Activated T-helper 2 cell treated with anti-CD3 and anti-CD28 coated beads, Interferon-gamma antibody, Interleukin-2, Interleukin-4, amounts not matched to agents 10 μg/mL and 5 μg/mL and 100 μg/mL, durations not matched to agents 14 hours and 24 hours and 36 hours (primary cell): ENCODE data around the gene RUFY4. TPM values are rescaled to one million over a fixed set of nuclear protein-coding genes. Genes with fewer than 3 reads are reported as not detected.
"Not testable (repeated sequence)": the region's sequence is repeated elsewhere in the genome, so short reads cannot be mapped to it uniquely, and the experiment has no call there.

Experiments
- DNase-seq: peaks from one replicate; pipeline ENCODE4 v3.0.0; 2021; ENCODE audit warnings: low spot score
- H3K27ac Mint-ChIP-seq: one replicate; pipeline ENCODE4 v1.8.0; 2021; ENCODE audit warnings: mixed read lengths
- H3K27me3 Mint-ChIP-seq: one replicate; pipeline ENCODE4 v1.8.0; 2021; ENCODE audit warnings: low read depth, mixed read lengths
- H3K36me3 Mint-ChIP-seq: one replicate; pipeline ENCODE4 v1.8.0; 2021; ENCODE audit warnings: low read depth, mixed read lengths
- H3K4me1 Mint-ChIP-seq: one replicate; pipeline ENCODE4 v1.8.0; 2021; ENCODE audit warnings: low read depth, mixed read lengths
- H3K4me3 Mint-ChIP-seq: one replicate; pipeline ENCODE4 v1.8.0; 2021; ENCODE audit warnings: low read depth, mild to moderate bottlenecking, moderate library complexity, mixed read lengths
- H3K9me3 Mint-ChIP-seq: one replicate; pipeline ENCODE4 v1.8.0; 2021; ENCODE audit warnings: mixed read lengths
- intact Hi-C: fragments of 100-400 bp; cut with micrococcal nuclease; formaldehyde crosslinking; loops from one replicate; pipeline ENCODE4 v1.15.1; 2023
- total RNA-seq: library from RNA; stranded (reverse); gene quantifications from 2 replicates; pipeline ENCODE4 v1.2.3, GENCODE V29; 2022

The RUFY4 gene
- total RNA-seq, 1 donor from 2014 or later = 0.39 TPM

DNA sequence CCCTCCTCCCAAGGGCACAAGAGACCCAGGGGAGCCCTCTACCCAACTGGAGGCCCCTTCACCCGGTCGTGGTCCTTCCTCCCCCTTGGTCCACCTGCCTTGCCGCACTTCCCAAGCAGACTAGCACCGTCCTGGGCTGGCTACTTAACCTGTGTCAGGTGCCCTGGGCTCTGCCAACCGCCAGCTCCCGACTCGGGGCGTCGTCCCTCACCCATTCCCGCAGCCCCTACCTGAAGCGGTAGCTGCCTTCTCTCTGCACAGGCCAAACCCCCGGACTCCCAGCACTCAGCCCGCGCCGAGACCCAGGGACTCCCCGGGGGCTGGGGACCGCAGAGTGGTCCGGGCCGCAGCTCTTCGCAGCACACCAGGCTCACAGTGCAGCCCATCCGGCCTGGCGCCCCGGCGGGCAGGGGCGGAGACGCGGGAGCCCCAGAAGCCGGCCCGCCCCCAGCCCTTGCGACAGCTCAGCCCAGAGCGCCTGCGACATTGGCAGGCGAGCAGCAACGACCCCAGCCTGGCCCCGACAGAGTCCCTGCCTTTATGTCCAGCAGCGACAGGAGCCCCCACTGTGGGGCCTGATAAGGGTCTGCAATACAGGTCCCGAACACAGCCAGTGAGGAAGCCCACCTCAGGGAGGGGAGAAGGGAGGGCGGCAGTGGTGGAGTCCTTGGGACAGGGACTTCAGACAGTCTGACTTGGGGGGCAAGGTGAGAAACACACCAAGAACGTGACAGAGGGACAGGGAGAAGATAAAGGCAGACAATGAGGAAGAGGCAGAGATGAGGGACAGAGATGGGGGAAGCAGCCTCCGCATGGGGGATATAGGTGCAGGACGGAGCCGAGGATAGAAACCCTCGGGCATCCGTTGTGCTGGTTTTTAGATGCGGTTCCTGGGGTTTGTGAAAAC lies 35.2 kb upstream of the RUFY4 start:
- peak; percentile 8 for DNase-seq
- no peak overlapping the region for H3K4me3 Mint-ChIP-seq
- no peaks in the 10 kb centered on the region for H3K36me3 Mint-ChIP-seq
- intact Hi-C loops = no loop called here
- no peak overlapping the region for H3K27ac Mint-ChIP-seq
- peaks cover 4% of the 10 kb centered on the region for H3K4me1 Mint-ChIP-seq
- H3K9me3 Mint-ChIP-seq = no peaks in the 10 kb centered on the region
- H3K27me3 Mint-ChIP-seq = peaks cover 11% of the 10 kb centered on the region

DNA sequence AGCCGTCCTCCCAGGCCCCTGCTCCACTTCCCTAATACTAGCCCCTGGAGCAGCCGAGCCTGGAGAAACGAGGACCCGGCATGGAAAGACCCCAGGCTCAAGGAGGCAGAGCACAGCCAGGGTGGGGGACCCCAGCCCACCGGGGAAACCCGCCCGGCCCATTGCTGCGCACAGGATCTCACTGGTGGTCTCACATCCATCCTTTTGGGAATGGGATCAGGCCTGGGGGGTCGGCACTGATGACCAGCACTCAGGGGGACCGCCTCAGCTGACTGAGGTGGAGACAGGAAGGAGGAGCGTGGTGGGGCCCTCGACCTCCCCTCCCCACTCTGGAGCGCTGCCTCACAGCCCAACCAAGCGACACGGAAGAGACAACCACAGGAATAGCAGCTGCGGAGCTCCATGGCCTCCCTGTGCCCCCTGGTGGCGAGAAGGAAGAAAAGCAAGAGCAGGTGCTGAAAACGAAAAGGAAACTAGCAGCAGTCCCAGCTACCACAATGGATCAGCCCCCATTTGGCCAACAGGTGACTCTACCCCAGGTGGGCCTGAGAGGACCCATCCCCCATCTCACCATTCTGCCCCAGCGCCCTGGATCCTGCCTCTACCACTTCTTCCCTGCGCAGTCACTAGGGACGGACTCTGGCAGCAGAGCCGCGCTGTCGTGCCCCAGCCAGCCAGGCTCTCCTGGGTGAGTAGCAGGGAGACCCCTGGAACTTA lies 34.4 kb upstream of the RUFY4 start:
- H3K9me3 Mint-ChIP-seq, intact Hi-C loops, H3K27ac Mint-ChIP-seq, H3K36me3 Mint-ChIP-seq, H3K4me1 Mint-ChIP-seq: not testable (repeated sequence)
- H3K4me3 Mint-ChIP-seq = peak overlapping the region; percentile 53
- peaks cover 18% of the 10 kb centered on the region for H3K27me3 Mint-ChIP-seq
- DNase-seq = peak; percentile 57

DNA sequence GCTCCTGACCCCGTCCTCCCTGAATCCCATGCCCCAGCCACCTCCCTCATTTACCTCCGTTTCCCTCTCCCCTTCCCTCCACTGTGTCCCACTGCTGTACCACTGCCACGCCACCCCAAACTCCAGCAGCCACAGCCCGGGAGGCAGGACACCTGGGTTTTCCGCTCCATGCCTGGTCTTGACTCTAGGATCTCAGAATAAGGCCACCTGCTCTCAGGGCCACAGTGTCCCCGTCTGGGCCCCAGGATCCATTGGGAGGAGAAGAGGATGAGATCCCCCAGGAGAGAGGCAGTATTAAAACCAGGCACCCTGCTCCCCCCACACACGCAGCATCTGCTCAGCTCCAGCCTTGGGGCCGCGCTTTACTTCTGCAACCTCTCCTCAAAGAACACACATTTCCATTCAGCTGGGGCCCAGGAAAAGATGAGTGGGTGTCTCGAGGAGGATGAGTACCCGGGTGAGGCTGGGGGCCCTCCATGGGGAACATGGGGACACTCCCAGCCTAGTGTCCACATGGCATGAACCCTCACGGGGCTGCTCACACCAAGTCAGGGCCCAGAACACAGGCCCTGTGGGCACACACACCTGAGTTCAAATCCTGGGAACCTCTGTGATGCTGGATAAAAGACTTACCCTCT lies 33.5 kb upstream of the RUFY4 start:
- peaks cover 22% of the 10 kb centered on the region for H3K27me3 Mint-ChIP-seq
- H3K4me1 Mint-ChIP-seq = peaks cover 8% of the 10 kb centered on the region
- H3K4me3 Mint-ChIP-seq = peak overlapping the region; percentile 34
- H3K27ac Mint-ChIP-seq = no peak overlapping the region
- peak; percentile 6 for DNase-seq
- no peaks in the 10 kb centered on the region for H3K9me3 Mint-ChIP-seq
- H3K36me3 Mint-ChIP-seq = no peaks in the 10 kb centered on the region
- intact Hi-C loops = no loop called here

DNA sequence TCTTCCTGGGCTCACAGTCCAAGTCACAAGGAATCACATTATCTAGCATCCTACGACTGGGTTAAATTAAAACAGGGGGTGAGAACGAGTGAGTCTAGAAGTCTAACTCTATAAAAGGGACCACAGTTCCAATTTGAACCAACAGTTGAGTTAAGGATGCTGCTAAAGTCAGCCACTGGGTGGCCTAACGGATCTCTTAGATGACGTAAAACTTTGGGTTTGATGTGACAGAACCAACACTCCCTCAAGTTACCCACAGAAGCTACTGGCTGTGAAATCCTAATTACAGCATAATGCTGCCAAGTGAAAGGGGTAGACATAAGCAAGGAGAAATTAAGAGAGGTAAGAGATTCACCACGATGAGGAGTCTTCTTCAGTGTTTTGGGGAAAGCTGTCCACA lies 32.7 kb upstream of the RUFY4 start:
- Mint-ChIP-seq H3K27ac (no peak overlapping the region), H3K4me1 (peaks cover 11% of the 10 kb centered on the region)

DNA sequence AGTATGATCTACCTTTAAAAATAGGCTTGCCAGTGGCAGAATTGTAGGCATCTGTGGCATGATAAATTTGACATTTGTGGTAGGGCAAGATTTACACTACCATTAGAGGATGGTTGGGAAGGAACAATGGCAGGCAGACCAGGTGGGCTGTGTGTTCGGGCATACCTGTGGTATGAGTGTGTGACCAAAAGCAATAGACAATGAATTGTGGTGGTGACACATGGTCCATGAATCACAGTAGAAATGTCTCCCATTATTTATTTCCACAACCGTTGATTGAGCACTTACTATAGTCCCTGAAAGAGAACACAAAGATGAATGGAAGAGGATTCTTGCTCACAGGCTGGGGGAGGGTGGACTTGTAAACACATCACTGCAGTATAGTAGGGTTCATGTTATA lies 29.9 kb upstream of the RUFY4 start:
- H3K27me3 Mint-ChIP-seq = peaks cover 22% of the 10 kb centered on the region
- intact Hi-C loops = no loop called here
- no peak overlapping the region for H3K27ac Mint-ChIP-seq

More for the DNA sequence above, 32.7 kb upstream of the RUFY4 start:
- Mint-ChIP-seq H3K9me3 (no peaks in the 10 kb centered on the region), H3K4me3 (no peak overlapping the region), H3K27me3 (peaks cover 22% of the 10 kb centered on the region), H3K36me3 (no peaks in the 10 kb centered on the region)
- intact Hi-C loops = no loop called here
- no peak for DNase-seq

GRCh38 chr2:218040883-218041282 lies 28.2 kb upstream of the RUFY4 start:
- Mint-ChIP-seq H3K27me3 (peaks cover 22% of the 10 kb centered on the region), H3K4me3 (no peak overlapping the region), H3K36me3 (peaks cover 6% of the 10 kb centered on the region), H3K4me1 (peaks cover 12% of the 10 kb centered on the region), H3K27ac (no peak overlapping the region), H3K9me3 (peaks cover 14% of the 10 kb centered on the region)
- intact Hi-C loops = no loop called here
- no peak for DNase-seq

More for the DNA sequence above, 29.9 kb upstream of the RUFY4 start:
- peak; percentile 5 for DNase-seq
- no peak overlapping the region for H3K4me3 Mint-ChIP-seq
- H3K36me3 Mint-ChIP-seq = peaks cover 6% of the 10 kb centered on the region
- H3K4me1 Mint-ChIP-seq = peaks cover 14% of the 10 kb centered on the region
- H3K9me3 Mint-ChIP-seq = peaks cover 6% of the 10 kb centered on the region

- peaks cover 14% of the 10 kb centered on the region for H3K9me3 Mint-ChIP-seq
- no peak overlapping the region for H3K27ac Mint-ChIP-seq
- H3K36me3 Mint-ChIP-seq = peaks cover 6% of the 10 kb centered on the region
- H3K27me3 Mint-ChIP-seq = peaks cover 25% of the 10 kb centered on the region
- H3K4me3 Mint-ChIP-seq = no peak overlapping the region
- intact Hi-C loops = no loop called here
- peaks cover 12% of the 10 kb centered on the region for H3K4me1 Mint-ChIP-seq
- DNase-seq = no peak
Observed at GRCh38 chr2:218041302-218042168, 27.5 kb upstream of the RUFY4 start.

- intact Hi-C loops = no loop called here
- peaks cover 21% of the 10 kb centered on the region for H3K27me3 Mint-ChIP-seq
- peaks cover 6% of the 10 kb centered on the region for H3K36me3 Mint-ChIP-seq
- peaks cover 14% of the 10 kb centered on the region for H3K9me3 Mint-ChIP-seq
- no peak for DNase-seq
- H3K27ac Mint-ChIP-seq = no peak overlapping the region
- H3K4me3 Mint-ChIP-seq = no peak overlapping the region
- peaks cover 12% of the 10 kb centered on the region for H3K4me1 Mint-ChIP-seq
Observed at GRCh38 chr2:218043100-218043499, 26.0 kb upstream of the RUFY4 start.

DNA sequence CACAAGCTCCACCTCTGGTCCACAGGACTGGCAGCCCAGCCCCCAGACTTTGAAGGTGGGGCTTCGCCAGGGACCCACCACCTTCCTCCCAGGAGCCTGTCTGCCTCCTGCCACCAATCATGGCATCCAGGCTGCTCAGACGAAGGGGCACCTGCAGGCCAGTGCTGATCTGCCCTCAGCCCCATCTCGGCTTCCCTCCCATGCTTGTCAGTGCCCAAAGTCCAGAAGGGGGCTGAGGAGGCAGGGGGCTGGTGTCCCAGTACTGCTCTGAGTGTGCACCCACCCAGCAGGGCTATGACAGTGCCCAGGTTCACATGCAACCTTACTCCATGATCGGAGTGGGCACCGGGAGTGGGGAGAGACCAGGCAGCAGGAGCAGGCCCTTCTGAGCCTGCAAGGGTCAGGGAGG lies 25.3 kb upstream of the RUFY4 start:
- Mint-ChIP-seq H3K27ac (no peak overlapping the region), H3K4me1 (peaks cover 11% of the 10 kb centered on the region), H3K36me3 (peaks cover 6% of the 10 kb centered on the region), H3K4me3 (no peak overlapping the region), H3K9me3 (peaks cover 14% of the 10 kb centered on the region), H3K27me3 (peaks cover 25% of the 10 kb centered on the region)
- intact Hi-C loops = no loop called here
- no peak for DNase-seq

DNA sequence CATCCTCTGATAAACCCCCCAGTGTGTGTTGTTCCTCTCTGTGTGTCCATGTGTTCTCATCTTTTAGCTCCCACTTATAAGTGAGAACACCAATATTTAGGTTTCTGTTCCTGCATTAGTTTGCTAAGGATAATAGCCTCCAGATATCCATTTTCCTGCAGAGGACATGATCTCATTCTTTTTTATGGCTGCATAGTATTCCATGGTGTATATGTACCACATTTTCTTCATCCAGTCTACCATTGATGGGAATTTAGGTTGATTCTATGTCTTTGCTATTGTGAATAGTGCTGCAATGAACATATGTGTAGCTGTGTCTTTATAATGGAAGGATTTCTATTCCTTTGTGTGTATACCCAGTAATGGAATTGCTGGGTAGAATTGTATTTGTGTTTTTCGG lies 24.5 kb upstream of the RUFY4 start:
- H3K4me1 Mint-ChIP-seq, intact Hi-C loops, H3K4me3 Mint-ChIP-seq, DNase-seq, H3K36me3 Mint-ChIP-seq, H3K27ac Mint-ChIP-seq: not testable (repeated sequence)
- Mint-ChIP-seq H3K9me3 (peaks cover 14% of the 10 kb centered on the region), H3K27me3 (peaks cover 21% of the 10 kb centered on the region)

DNA sequence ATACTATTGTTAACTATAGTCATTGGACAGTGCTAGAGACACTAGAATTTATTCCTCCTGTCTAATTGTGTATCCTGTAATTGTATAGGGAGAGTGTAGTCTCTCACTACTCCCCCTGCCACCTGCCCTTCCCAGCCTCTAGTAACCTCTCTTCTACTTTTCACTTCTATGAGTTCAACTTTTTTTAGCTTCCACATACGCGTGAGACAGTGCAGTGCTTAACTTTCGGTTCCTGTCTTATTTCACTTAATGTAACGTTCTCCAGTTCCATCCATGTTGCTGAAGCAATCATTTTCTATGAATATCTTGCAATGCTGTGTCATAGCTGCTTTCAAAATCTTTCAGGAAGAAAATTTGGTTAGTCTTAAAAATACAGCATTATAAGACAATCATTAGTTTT lies 22.8 kb upstream of the RUFY4 start:
- Mint-ChIP-seq H3K4me1 (peaks cover 4% of the 10 kb centered on the region), H3K9me3 (peaks cover 14% of the 10 kb centered on the region), H3K27ac (no peak overlapping the region), H3K27me3 (peaks cover 20% of the 10 kb centered on the region), H3K4me3 (no peak overlapping the region), H3K36me3 (peaks cover 6% of the 10 kb centered on the region)
- DNase-seq = no peak
- intact Hi-C loops = no loop called here

- no peak overlapping the region for H3K4me3 Mint-ChIP-seq
- H3K4me1 Mint-ChIP-seq = no peaks in the 10 kb centered on the region
- peaks cover 2% of the 10 kb centered on the region for H3K36me3 Mint-ChIP-seq
- peaks cover 30% of the 10 kb centered on the region for H3K27me3 Mint-ChIP-seq
- intact Hi-C loops = no loop called here
- no peak overlapping the region for H3K27ac Mint-ChIP-seq
- DNase-seq = no peak
- peaks cover 10% of the 10 kb centered on the region for H3K9me3 Mint-ChIP-seq
Observed at GRCh38 chr2:218047536-218048225, 21.4 kb upstream of the RUFY4 start.
